ENCODE results near the gene GTSF1L. TPM values are rescaled to one million over a fixed set of nuclear protein-coding genes. Genes with fewer than 3 reads are reported as not detected.

Gene GTSF1L
- total and polyA plus RNA-seq, 9 of the 15 experiments (the other 6 are each of a cell fraction or from before 2014, with no cell fraction given) = not detected

- peak; percentile 83 for TF ChIP-seq REST (IDR thresholded peaks at IDR 0.05; ENCODE audit: borderline replicate concordance)
- no peak for TF ChIP-seq REST (CRISPR knock-in tag; IDR thresholded peaks at IDR 0.05; ENCODE audit: low read depth)
- TF ChIP-seq ATF6 (CRISPR knock-in tag; IDR thresholded peaks at IDR 0.05) = no peak
- TF ChIP-seq POLR2G (IDR thresholded peaks at IDR 0.05; ENCODE audit: low read depth, low read length) = no peak
- no peak for TF ChIP-seq PRDM10 (IDR thresholded peaks at IDR 0.05; ENCODE audit: partially characterized antibody)
- TF ChIP-seq ZFX (CRISPR knock-in tag; IDR thresholded peaks at IDR 0.05) = no peak
- no peak for TF ChIP-seq ZNF57 (CRISPR knock-in tag; IDR thresholded peaks at IDR 0.05)
- TF ChIP-seq PYGO2 (tag; IDR thresholded peaks at IDR 0.05) = no peak
- no peak for TF ChIP-seq ZNF347 (CRISPR knock-in tag; IDR thresholded peaks at IDR 0.05; ENCODE audit: low read depth)
- TF ChIP-seq TEAD1 (CRISPR knock-in tag; IDR thresholded peaks at IDR 0.05) = peak in 1 of 2 experiments; percentile 74; a peak in 1 of 4 replicates
- TF ChIP-seq MAX (CRISPR knock-in tag; IDR thresholded peaks at IDR 0.05) = no peak
- no peak for TF ChIP-seq CSDE1 (IDR thresholded peaks at IDR 0.05)
- TF ChIP-seq HDAC6 (IDR thresholded peaks at IDR 0.05; ENCODE audit: low read depth, low read length) = no peak
- TF ChIP-seq ZZZ3 (IDR thresholded peaks at IDR 0.05) = no peak
These were observed 23.0 kb upstream of the GTSF1L start (continued) for GRCh38 chr20:43749734-43750294.
